8988T (cell line): Measurements from ENCODE around the gene AKAP8L.

Experiments used
- DNase-seq: peaks from one replicate; pipeline ENCODE4 v3.0.0; 2011

AKAP8L gene

GRCh38 chr19:15448778-15449619, 30.2 kb upstream of the AKAP8L start:
- no peak for DNase-seq

- no peak for DNase-seq
These were observed 29.4 kb upstream of the AKAP8L start for GRCh38 chr19:15448044-15448777.

DNA sequence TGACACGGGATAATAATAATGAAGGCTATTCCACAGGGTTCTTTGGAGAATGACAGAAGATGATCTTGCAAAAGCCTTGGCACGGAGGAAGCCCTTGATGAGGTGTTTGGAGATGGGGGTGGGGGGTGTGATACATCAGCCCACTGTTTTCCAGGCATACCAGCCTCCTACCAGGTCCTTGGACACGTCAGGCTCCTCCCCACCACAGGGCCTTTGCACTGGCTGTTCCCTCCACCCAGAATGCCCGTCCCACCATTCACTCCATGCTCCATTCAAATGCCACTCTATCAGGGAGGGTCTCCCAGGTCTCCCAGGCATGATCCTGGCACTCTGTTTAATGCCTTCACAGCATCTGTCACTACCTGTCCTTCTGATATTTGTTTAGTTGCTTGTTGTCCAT, 28.3 kb upstream of the AKAP8L start:
- no peak for DNase-seq

DNA sequence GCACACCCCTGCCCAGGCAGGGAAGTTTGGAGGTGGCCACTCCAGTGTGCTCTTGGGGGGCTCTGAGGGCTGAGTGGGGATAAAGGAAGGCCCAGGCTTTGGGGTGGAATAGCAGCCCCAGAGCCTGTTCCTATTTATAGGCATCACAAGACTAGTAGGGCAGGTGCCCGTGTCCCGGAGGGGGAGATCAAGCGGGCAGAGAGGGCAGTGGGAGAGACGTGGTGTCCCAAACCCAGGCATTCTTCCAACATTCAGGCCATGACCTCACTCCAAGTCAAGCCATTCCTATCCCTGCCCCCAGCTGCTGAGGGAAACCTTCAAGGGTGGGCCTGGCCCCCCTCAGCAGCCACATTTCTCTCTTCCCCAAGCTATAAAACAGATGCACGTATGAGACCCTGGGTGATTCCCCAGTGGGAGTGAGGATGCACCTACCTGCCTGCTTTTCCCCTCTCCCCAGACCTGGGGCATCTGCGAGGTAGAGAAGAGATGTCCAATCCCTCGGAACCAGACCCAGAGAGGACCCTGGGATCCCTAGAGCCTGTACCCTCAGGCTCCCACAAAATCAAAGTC, 27.1 kb upstream of the AKAP8L start:
- DNase-seq: no peak

DNA sequence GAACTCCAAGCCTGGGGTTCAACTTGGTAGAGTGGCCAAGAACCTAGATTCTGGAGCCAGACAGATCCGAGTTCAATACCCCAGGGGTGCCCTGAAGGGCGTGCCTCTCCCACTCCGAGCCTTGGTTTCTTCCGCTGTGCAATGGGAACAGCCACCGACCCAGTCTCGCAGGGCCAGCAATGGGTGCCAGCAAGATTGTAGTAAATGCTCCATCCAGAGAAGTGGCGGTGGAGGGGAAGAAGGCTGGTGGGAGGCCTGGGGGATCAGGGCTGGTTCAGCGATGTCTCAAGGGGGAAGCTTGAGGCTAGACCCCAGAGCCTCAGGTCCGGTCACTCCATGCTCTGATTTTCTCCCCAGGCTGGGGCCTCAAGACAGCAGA, 26.4 kb upstream of the AKAP8L start:
- no peak for DNase-seq

DNA sequence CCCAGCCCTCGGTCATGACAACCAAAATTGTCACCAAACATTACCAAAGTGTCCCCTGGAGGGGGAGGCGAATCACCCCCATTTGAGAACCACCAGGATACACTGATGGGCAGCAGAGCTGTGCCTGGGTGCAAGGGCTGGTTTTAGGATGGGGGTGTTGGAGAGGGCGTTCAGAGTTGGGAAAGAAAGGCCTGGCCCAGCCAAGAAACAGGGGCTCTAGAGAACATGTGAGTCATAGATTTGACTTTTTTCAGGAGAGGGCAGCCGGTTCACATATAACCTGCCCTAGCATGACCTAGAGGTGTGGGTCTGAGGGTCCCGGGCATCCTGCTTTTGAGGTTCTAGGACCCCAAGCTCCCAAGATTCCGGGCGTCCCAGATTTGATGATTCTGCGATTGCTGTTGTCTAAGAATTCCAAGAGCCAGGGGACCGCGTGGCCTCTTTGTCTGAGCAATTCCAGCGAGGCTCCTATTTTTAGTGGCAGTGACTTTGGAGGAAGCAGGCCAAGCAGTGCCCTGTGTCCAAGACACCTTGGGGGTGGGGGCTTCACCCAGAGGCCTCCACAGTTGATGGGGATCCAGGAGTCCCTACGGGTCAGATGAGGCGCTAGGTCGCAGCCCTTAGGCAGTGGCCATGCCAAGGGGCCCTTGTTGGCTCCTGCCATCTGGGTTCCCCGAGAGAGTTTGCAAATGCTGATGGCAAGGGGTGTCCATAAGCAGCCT, 25.9 kb upstream of the AKAP8L start:
- no peak for DNase-seq

GRCh38 chr19:15443838-15444237, 25.1 kb upstream of the AKAP8L start:
- DNase-seq: no peak

DNA sequence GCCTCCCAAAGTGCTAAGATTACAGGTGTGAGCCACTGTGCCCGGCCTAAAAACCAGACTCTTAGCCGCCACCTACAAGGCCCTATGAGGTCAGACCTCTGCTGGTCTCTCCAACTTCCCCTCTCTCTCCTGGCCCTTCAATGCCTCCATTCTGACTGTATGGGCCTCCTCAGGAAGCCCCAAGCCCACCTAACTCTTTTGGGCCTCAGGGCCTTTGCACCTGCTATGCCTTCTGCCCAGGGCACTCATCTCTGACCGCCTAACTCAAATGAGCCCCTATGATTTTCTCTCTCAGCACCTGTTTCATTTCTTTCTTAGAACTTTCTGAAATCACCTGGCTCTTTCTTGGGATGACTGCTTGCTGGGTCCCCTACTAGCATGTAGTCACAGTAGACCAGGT, 24.5 kb upstream of the AKAP8L start:
- DNase-seq: no peak

DNA sequence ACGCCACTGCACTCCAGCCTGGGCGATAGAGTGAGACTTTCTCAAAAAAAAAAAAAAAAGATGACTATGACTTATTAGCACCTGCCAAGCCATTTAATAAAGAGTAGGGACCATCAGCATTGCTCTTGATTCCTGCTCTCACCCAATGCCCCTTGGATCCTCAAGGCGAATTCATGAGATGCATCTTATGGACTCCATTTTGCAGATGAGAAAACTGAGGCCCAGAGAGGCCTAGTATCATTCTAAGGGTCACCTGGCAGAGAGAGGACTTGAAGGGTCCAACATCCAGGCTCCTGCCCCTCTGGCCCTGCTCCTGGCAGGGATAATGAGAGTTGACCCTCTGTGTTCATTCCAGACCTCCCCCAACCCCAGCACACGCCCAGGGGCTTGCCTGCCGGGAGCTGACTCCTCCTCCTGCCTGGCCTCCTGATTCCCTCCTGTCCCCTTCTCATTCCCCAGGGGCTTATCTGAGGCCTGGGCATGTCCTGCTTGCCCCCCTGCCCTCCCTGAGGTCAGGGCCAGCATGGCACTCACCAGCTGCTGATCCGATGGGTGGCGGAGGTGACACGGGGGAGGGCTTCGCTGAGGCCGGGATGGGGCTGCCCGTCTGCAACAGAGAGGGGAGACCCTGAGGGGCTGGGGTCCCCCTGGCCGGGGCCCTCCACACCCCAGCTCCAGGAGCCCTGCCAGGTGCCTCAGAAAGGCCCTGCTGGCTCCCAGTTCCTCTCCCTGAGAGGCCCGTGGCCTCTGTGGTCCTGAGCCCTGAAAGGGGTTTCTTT, 23.5 kb upstream of the AKAP8L start:
- no peak for DNase-seq

- no peak for DNase-seq
These were observed 22.5 kb upstream of the AKAP8L start for GRCh38 chr19:15441317-15441716.

DNA sequence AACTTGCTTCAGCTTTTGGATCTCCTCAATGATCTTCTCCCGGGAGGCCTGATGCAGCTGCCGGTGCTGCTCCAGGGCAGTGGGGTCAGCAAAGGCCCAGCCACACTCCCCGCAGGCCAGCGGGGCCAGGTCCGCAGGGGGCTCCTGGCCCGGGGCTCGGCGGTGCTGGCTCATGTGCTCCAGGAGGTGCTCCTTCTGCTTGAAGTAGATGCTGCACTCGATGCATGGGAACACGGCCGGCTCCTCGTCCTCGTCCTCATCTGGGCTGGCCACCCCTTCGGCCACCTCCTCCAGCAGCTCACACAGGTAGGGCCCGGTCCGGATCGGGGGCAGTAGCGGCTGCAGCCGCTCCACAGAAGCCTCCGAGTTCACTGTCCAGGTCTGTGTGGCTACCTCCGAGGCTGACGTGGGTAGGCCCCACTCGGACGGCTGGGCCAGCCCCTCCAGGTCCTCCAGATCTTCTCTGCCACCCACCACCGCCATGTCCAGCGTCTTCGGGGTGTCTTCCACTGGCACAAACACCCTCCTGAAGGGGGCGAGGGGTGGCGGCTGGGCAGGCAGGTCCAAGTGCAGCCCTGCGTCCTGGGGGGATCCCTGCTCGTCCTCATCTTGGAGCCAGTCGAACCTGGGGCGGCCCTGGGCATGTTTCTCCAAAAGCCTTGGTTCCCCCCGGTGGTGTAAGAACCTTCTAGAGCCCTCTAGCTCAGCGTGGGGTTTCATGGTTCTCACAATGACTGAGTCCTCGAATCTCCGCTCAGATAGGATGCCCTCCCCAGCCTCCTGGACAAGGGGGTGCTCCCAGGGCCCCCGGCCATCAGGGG, 21.2 kb upstream of the AKAP8L start:
- no peak for DNase-seq

DNA sequence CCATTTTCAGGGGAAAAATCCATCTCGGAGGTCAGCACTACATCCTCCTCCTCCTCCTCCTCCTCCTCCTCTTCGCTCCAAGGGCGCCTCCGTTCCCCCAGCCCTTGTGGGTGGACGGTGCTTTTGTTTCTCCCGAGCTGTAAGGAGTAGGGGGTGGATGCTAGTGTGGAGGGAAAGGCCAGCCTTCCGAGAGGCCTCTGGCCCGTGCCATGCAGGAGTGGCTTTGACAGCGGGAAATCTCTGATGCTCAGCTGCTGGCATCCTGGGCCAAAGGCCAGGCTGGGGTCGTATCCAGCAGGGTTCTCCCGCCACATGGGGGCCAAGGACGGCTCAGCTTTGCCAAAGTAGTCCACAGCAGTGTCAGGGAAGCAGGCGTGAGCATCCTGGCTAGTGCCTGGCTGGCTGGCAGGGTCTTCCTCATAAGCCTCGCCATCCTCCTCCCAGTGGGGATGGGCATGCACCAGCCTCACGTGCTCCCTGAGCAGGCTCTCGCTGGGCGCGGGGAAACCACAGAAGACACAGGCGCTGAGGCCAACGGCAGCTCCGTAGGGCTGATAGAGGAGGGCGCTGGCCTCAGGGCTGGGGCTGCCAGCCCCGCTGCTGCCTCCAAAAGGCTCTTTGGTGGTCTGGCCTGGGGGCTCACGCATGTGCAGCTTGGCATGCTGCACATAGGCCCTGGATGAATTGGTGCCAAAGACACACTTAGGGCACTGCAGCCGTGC, 20.5 kb upstream of the AKAP8L start:
- DNase-seq: no peak

DNA sequence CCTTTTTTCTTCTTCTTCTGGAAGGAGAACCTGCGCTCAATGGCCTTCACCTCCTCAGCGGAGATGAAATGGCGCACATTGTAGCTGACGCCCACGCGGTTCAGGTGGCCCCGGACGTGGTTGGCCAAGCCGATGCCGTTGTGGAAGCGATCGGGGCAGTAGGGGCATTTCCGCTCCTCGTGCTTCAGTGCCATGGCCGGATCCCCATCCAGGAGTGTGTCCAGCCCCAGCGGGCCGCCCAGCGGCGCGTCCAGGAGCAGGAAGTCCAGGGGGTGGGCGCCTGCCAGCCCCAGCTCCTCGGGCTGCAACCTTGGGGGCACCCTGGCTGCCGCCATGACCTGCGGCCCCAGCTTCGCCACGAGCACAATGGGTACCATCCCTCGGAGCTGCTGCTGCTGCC, 19.8 kb upstream of the AKAP8L start:
- DNase-seq: no peak

- DNase-seq: no peak
These were observed 19.3 kb upstream of the AKAP8L start for GRCh38 chr19:15438124-15438496.

GRCh38 chr19:15437355-15438123, 18.8 kb upstream of the AKAP8L start:
- no peak for DNase-seq

GRCh38 chr19:15436826-15437110, 18.0 kb upstream of the AKAP8L start:
- DNase-seq: no peak

DNA sequence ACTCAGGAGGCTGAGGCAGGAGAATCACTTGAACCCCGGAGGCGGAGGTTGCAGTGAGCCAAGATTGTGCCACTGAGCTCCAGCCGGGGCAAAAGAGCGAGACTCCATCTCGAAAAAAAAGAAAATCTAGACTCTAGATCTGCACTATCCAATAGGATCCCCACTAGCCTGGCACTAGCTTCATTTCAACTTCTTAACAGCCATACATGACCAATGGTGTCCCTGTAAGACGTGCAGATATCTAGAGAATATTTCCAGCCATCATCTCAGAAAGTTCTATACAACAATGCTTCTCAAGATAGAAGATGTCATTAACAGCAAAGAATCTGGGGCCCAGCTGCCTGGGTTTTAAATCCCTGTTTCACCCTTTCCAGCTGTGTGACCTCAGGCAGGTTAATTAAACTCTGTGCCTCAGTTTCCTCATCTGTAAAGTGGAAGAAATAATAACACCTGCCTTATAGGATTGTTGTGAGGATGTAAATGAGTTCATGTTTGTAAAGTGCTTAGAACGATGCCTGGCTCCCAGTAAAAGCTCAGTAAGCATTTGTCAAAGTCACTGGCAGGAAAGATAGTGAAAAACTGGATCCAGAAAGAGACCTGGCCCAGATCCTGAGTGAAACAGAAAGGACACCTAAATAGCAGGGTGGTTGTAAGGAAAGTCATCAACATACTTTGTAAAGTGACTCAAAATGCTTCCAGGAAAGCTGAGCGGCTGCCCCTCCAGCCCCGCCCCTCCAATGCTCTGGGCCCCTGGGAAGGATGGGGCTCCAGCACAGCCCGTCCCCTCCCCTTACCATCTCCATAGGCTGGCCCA, 17.4 kb upstream of the AKAP8L start:
- no peak for DNase-seq

- no peak for DNase-seq
These were observed 14.8 kb upstream of the AKAP8L start for GRCh38 chr19:15433519-15434069.
